ENCODE data around the gene WTAP.

GRCh38 chr6:159729598-159730331 is 2.5 kb downstream of the WTAP start:
- TF ChIP-seq CREB1 (IDR thresholded peaks at IDR 0.05; ENCODE audit: low read depth) (no peak), FOXM1 (IDR thresholded peaks at IDR 0.05; ENCODE audit: borderline replicate concordance, low read depth) (no peak), RAD21 (IDR thresholded peaks at IDR 0.05; ENCODE audit: low read depth) (no peak), REST (IDR thresholded peaks at IDR 0.05; ENCODE audit: low read depth) (no peak), YY1 (IDR thresholded peaks at IDR 0.05; ENCODE audit: low read depth) (no peak), CEBPB (IDR thresholded peaks at IDR 0.05) (no peak), TAF1 (IDR thresholded peaks at IDR 0.05; ENCODE audit: low read depth) (no peak), EP300 (IDR thresholded peaks at IDR 0.05; ENCODE audit: borderline replicate concordance) (no peak), ZBTB7A (IDR thresholded peaks at IDR 0.05; ENCODE audit: low read depth) (no peak), EGR1 (IDR thresholded peaks at IDR 0.05) (no peak), TEAD4 (IDR thresholded peaks at IDR 0.05) (no peak), USF1 (IDR thresholded peaks at IDR 0.05) (no peak)
- TF ChIP-seq, protein P1, sequence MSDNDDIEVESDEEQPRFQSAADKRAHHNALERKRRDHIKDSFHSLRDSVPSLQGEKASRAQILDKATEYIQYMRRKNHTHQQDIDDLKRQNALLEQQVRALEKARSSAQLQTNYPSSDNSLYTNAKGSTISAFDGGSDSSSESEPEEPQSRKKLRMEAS (IDR thresholded peaks at IDR 0.05), result no peak
